Inferior parietal cortex (tissue), 1 donor: ENCODE measurements around the gene WFS1.

Experiments
- DNase-seq: peaks from one replicate; pipeline ENCODE4 v3.0.0-alpha.2; 2016; ENCODE audit errors: extremely low spot score

Gene WFS1

GRCh38 chr4:6258741-6259140, 10.9 kb upstream of the WFS1 start:
- no peak for DNase-seq

DNA sequence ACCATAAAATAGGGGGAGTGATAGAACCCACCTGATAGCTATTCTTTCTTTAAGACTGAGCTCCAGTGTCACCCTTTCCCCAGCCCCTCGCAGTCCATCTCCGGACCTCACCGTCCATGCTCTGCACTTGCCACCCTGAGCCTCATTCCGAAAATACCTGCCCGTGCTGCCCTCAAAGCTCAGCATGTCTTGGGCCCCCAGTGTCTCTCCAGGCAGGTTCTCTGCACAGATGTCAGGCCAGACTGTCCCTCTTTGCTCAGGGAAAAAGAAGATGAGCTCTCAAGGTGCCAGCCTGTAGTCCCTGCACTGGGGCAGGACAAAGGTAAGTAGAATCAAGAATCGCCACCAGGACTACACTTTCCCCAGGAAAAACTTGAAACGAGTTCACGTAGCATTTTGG, 9.8 kb upstream of the WFS1 start:
- no peak for DNase-seq

- DNase-seq = no peak
Measured at GRCh38 chr4:6262176-6262575, 7.5 kb upstream of the WFS1 start.

DNA sequence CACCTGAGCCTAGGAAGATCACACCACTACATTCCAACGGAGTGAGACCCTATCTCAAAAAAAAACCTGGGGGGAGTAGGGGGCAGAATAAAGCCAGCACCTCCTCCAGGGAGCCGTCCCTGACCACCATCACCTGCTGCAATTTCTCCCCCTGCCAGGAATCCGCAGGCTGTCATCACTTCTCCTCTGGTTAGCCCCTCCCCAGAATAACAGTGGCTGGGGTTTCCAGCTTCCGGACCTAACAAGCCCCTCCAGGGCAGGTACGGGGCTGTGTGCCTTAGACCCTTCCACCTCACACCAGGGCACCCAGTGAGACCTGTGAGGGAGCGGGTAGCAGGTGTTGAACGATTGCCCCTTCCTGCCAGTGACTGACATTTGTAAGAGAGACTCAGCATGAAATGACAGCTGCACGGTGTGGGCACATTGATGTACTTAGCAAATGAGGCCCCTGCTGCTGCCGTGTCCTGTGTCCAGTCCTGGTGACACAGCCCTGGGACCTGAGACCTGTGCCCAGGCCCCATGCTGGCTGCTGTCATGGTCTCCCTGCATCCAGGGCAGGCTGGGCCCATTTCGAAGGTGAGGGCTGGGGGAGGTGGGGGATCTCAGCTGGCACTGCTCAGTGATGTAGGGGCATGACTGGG, 6.7 kb upstream of the WFS1 start:
- no peak for DNase-seq

GRCh38 chr4:6263526-6264224, 6.0 kb upstream of the WFS1 start:
- no peak for DNase-seq

- DNase-seq = no peak
Measured at GRCh38 chr4:6264225-6264540, 5.5 kb upstream of the WFS1 start.

DNA sequence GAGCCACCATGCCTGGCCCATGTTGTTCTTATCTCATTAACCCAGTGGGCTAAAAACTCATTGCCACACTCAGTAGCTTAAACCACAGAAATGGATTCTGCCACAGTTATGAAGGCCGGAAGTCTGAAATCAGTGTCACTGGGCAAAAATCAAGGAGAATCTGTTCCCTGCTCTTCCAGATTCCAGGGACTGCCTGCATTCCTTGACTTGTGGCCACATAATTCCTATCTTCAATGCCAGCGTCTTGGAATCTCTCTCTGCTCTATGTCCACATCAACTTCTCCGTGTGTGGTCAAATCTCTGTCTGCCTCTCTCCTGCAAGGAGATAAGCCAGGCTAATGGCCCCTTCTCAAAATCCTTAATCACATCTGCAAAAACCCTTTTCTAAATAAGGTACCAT, 4.1 kb upstream of the WFS1 start:
- no peak for DNase-seq

DNA sequence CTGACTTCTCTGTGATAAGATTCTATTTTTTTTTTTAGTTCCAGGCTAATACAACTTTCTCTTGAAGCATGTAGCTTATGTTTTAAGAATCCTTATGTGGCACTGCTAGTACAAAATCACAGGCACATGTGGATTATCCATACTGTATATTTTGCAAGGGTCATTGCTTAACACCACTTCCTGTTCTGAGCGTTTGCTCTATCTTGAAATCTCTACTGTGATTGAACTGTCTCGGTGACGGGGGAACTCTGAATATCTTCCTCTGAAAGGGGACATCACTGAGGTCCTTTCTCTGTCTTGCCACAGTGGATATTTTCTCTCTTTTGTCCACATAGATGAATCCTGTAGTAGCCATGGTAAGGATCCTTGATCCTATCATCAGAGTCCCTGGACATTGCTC, 2.1 kb upstream of the WFS1 start:
- DNase-seq = no peak

- no peak for DNase-seq
Measured at GRCh38 chr4:6268650-6269615, 717 bp upstream of the WFS1 start.

DNA sequence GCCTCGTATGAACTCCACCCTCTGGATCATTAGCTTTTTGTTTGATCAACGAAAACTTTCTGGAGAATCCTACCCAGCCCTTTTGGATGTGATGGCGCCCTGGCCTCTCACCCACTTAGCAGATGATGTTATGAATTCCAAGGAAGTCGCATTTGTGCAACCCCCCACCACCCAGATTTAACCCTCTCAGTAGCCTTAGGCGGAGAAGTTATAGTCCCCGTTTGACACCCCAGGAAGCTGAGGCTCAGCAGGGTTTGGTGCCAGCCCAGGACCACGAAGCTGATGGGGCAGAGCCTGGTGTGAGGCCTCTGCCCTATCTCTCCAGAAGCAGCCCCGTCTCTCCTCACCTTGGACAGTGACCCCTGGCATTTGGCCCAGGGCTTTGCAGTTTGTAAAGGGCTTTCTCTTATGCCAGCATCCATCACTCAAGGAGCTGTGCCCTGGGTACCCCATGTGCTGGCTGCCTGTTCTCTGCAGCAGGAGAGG, 1.0 kb downstream of the WFS1 start:
- no peak for DNase-seq

DNA sequence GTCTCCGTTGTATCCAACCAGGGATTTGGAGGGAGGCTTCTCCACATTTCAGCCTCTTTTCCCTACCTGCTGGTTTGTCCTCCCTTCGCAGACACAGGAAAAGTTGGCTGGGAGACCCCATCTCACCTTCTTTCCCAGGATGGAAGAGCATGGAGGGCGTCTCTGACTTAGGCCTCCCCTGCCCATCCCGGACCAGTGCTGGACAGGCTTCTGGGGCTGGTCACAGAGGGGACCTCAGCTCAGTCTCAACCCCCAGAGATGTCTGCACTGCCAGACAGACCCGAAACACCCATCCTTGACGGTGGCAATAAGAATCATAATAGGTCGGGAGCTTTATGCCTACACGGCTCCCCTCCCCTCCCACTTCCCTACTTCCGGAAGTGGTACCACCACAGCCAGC, 1.6 kb downstream of the WFS1 start:
- no peak for DNase-seq

DNA sequence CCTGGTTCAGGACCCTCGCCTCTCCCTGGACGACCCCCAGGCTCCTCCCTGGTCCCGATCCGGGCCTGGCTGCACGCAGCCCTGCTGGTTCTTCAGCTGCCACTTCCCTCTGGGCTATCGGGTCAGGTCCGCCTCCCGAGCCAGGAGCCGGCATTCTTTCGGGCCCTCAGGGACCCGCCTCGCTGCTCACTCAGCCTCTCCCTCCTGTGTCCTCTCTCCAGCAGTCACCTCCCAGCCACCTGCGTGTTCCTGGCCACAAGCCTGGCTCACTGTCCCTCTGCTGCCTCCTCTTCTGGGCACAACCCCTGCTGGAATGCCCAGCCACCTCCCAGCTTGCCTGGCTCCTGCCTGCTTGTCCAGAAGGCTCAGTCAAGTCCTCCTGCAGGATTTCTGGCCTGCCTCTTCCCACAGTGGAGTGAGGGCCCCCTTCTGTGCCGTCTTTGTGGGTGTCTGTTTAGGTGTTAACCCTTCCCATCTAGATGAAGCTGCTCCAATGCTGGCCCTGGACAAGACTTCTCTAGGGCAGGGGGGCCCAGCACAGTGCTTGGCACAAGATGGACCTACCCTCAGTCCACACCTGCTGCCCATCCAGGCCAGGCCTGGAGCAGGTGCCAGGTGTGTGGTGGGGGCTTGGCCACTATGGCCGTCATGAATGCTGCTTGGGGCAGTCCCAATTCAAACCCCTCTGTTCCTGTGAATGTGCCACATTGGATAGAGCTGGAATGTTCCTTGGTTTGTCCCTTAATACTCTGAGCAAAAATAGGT, 2.2 kb downstream of the WFS1 start:
- DNase-seq = no peak

DNA sequence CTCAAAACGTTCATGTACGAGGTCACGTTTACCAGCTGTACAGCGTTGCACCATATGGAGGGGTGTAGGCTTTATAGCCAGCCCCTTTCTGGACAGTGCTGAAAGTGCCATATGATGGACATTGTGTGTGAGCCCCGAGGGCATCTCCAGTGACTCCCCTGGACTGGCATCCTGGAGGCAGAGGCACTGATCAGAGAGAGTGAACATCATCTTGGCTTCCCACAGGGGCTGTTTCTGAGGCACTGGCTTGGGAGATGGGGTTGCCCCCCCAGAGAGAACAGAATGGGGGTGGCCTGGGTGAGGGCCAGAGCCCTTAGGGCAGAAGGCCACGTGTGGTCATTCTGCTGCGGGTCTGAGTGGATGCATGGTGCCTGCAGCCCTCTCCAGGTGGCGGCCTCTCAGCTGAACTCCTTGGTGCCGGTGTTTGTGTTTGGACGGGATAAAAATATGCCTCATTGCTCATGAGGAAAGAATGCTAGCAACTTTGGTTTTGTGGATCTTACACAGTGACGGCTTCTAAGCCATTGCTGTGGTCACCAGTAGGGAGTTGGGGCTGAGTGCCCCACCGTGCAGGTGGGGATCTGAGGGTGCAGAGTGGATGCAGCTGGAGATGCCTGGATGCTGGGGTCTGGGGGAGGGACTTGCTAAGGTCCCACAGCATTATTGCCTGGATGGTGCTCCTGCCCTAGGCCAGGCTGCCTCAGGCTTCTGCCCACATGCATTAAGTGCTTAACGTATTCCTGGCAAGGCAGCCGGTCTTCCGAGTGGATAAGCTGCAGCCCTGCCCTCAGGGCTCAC, 3.4 kb downstream of the WFS1 start:
- DNase-seq = no peak

GRCh38 chr4:6273661-6273990, 4.0 kb downstream of the WFS1 start:
- no peak for DNase-seq

- no peak for DNase-seq
Measured at GRCh38 chr4:6275351-6275750, 5.7 kb downstream of the WFS1 start.

- DNase-seq = no peak
Measured at GRCh38 chr4:6275898-6276806, 6.5 kb downstream of the WFS1 start.

- DNase-seq = no peak
Measured at GRCh38 chr4:6277139-6277802, 7.6 kb downstream of the WFS1 start.

DNA sequence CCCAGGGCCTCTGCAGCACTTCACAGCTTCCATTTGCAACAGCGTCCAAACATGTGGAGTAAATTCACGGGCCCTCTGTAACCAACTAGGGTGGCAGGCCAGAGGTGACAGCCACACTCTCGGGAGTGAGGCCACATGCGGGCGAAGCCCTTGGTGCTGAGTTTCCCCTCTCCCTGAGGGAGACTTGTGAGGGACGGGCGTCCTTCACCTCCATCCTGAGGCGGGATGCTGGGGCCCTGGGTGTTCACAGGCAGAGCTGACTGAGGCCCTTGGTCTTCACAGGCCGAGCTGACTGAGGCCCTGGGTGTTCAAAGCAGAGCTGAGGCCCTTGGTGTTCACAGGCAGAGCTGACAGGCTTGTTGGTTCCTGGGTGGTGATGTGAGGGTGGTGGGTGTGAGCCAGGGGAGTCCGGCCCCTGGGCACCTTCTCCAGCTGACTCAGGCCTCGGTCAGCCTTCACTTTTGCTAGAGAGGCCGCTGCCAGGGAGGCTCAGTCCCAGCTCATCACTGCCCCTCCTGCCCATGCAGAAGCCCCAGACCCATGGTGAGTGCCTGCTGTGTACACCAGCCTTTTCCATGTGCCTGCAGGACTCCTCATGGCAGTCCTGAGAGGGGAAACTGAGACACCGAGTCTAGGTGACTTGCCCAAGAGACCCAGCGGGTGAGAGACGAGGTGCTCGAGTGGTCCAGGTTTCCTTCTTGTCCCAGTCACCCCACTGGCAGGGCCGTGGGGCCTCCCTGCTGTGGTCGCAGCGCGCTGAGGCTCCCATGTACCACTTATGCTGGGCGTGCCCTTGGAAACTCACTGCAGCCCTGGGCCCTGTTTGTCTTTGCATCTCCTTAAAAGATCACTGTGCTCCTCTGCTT, 8.5 kb downstream of the WFS1 start:
- DNase-seq = no peak

GRCh38 chr4:6278801-6279197, 9.1 kb downstream of the WFS1 start:
- no peak for DNase-seq
